Activated CD4-positive, alpha-beta T cell treated with anti-CD3 and anti-CD28 coated beads for 24 hours (primary cell): Measurements from ENCODE around the gene IL2RA.
A peak's percentile ranks its signal among the peaks of the same experiment; 100 is the strongest.

ENCODE experiments used
- DNase-seq, 2 donors: peaks; one replicate each; pipeline ENCODE4 v3.0.0-alpha.2; 2020; ENCODE audit warnings: low read depth in 2 of 2

The IL2RA gene

DNA sequence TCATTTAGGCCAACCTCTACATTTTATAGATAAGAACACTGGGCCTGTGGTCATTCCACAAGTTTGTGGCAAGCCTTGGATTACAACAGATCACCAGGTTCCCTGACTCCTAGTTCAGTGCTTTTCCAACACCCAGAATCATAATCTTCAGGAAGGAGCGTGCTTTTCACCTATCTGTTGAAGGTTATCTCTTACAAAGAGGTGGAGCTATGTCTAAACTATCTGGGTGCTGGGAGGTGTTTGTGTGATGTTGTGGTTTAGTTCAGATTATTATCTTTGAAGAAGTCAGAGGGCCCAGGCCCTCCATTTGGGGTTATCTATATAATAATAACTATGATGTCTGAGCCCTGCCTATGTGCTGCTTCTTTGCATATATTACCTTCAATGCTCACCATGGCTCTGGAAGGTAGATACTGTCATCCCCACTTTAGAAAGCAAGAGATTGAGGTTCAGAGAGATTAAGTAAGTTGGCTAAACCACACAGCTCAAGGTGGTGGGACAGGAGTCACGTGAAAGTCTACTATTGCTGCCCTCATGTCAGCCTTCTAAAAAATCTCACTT lies 24.0 kb downstream of the IL2RA start:
- no peak for DNase-seq

DNA sequence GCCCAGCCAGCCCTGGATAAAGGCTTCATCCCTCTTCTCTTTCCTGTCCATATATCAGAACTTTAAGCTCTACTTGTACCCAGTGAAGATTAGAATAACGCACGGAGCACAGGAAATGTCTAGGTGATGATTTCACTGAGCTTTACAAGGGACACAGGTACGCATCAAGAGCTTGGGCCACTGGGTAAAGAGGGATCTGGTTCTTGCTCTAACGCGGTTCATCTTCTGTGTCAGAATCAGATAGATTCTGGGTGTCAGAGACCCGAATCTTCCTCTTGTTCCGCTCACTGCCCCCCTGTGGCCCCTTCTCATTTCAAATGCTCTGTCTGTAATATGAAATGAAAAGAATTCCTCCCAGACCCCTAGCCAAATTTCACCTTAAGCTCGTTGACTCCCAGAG lies 24.7 kb downstream of the IL2RA start:
- no peak for DNase-seq

DNA sequence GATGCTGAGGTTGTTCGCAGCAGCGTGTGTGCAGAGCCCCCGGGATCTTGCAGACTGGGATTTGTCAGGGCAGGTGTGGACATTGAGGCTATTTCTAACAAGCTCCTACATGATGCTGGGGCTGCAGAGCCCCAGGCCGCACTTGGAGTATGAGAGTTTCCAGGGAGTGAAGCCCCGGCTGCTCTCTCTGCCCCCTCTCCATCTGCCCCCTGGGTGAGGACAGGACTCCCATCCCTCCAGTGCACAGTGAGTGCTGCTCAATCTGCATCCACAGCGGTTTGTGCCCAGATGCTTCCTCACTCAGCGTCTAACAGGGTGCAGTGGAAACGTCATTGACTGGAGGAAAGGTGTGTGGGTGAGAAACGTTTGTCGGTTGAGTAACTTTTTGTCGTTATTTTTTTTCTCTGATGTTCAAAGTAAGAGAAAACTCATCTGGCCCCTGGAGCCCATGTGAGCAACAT lies 25.3 kb downstream of the IL2RA start:
- no peak for DNase-seq

DNA sequence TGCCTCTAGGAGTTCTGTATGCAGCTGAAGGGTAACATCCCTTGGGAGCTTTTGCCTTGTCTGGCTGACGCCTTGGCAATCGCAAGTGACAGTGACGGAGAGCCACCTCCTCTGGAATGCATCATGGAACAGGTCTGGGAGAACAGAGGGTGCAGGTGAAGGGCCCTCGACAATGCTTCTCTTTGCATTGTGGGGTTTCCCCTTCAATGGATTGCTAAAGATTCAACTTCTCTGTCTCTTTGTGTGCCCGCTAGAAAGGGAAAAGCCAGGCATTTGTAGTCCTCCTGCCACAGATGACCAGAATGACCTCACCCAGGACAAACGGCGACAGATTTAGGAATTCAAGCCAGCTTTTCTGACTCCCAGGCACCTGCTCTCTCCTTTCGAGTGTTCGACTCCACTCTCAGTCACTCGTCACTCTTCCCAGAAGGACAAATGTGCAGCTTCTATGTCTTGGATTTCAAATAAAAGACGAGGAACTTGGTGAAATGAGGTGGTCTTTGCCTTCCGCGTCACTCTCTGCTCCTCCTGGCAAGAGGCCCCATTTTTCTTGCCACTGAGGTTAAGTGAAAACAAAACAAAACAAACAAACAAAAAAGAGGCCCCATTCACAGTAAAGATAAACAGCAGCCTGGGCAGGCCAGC lies 26.1 kb downstream of the IL2RA start:
- DNase-seq = no peak

DNA sequence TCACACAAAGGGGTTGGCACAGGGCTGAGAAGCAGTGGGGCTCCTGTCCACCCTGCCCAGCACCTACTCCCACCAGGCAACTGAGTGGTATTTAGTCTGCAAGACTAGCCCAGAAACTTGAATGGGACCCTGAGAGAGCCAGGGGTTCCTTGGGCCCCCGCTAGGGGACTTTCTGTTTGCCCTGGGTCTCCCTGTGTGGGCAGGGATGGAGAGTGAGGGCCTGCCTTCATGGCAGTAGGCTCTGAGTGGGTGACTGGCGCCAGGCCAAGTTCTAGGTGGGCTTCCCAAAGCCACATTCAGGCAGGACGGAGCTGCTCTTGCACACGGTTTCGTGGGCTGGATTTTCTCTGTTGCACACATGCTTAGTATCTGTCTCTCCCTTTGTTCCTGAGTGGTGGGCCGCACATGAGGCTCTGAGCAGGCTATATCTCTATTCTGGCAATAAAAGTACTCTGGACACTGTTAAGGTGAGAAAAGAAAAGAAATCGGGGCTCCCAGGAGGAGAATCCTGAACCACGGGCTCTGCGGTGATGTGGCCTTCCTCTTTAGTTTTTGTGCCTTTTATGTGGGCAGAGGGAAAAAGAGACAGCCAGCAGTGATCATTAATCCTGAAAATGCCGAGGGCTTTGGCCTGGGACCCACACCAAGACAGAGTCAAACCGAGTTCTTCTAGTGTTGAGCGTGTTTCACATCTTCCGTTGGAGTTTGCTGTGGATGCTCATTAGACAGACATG lies 26.9 kb downstream of the IL2RA start:
- no peak for DNase-seq

DNA sequence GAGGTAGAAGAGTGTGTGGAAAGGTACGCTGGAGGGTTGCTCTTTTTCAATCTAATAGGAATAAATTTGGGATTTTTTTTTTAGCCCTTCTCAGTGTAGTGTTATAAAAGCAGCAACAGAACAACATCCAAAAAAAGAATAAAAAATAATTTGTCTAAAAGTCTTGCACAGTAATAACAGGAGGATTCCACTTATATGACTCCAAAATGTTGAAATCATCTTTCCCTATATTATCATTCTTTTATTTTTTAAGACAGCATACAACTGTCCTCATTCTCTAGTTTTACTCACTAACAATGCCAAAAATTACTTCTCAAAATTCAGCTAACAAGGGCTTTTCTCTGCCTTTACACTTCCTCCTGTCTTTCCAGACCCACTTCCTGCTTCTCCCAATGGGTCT lies 27.8 kb downstream of the IL2RA start:
- DNase-seq = no peak

DNA sequence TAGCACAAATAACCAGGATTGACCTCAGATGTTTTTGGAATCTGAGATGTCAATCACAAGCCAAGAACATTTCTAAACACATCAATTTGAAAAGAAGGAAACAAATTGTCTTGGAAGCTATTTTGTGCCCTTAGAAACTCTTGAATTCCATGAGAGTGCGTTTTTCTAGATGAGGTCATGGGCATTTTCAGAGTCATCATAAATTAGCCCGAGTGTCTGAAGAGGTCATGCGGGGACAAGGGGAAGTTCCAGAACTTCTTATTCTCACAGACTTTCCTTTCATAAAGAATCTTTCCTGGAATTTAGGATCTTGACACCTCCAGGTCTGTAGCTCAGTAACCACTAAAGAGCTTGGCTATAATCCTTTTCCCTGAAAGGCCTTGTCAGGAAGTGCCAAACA lies 28.2 kb downstream of the IL2RA start:
- no peak for DNase-seq

DNA sequence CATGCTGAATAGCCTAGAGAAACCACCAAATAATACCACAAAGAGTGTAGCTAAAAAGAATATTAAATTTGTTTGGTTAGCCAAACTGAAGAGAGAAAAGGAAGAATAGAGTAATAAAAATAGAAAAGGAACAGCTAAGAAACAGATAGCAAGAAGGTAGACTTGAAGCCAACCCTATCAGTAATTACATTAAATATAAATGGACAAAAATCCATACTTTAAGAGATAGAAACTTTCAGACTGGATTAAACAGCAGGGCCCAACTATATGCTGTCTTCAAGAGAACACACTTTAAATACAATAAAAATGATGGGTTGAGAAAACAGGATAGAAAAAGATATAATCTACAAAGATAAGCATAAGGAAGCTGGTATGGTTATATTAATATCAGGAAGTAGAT lies 31.2 kb downstream of the IL2RA start:
- no peak for DNase-seq

DNA sequence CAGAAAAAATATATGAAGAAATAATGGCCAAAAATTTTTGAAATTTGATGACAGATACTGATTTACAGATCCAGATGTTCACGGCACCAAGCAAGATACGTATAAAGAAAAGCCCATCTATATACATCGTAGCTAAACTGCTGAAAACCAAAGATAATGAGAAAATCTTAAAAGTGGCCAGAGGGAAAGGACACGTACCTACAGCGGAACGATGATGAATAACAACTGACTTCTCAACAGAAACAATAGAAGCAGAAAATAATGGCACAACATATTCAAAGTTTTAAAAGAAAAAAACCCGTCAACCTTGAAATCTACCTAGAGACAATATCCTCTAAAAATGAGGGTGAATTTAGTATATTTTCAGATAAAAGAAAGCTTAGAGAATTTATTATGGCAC lies 31.9 kb downstream of the IL2RA start:
- no peak for DNase-seq

DNA sequence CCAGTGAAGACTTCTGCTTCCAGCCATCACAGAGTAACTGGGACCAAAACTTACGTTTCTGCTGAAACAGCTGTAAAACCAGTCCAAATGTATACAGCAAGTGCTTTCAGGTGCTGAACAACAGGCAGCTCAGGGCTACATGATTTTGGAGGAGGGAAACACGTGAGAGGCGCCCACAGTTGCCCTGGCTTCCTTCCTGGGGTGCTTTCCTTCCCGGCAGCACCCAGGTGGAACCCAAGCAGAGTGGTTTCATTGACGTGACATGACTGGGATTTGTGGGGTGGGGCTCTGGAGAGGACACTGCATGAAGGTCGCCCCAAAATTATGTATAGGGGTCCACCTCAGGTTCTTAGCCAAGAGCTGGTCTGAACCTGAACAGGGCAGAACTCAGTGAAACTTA lies 34.2 kb downstream of the IL2RA start:
- DNase-seq = no peak

DNA sequence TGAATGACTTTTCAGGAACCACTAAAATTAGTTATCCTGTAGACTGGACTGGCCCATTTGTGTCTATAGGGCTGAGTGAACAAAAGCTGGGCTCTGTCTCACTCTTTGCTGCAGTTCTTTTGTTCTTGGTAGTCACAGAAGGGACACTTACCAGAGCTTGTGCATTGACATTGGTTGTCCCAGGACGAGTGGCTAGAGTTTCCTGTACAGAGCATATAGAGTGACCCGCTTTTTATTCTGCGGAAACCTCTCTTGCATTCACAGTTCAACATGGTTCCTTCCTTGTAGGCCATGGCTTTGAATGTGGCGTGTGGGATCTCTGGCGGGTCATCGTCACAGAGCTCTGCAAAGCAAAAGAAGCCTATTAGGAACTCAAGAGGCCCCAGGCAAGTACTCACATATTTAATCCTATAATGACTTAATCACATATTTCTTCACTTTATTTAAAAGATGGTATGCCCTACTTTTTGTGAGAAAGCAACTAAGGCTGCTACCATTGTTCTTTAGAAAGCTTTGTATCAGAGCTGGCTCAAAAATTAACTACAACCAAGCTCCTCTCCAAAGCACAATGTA lies 36.4 kb downstream of the IL2RA start:
- no peak for DNase-seq

DNA sequence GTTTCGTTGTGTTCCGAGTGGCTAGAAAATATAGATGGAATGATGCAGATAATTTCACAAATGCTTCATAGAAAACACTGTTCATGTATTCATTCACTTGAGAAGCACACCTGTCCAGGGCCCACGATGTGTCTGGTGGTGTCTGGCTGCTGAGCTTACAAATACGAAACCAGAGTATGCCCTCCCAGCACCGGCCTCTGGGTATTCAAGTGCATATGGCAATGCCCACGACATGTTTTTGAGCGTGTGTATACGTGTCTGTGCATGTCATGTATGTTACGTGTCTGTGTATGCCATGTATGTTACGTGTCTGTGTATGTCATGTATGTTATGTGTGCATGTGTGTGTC lies 37.9 kb downstream of the IL2RA start:
- no peak for DNase-seq

DNA sequence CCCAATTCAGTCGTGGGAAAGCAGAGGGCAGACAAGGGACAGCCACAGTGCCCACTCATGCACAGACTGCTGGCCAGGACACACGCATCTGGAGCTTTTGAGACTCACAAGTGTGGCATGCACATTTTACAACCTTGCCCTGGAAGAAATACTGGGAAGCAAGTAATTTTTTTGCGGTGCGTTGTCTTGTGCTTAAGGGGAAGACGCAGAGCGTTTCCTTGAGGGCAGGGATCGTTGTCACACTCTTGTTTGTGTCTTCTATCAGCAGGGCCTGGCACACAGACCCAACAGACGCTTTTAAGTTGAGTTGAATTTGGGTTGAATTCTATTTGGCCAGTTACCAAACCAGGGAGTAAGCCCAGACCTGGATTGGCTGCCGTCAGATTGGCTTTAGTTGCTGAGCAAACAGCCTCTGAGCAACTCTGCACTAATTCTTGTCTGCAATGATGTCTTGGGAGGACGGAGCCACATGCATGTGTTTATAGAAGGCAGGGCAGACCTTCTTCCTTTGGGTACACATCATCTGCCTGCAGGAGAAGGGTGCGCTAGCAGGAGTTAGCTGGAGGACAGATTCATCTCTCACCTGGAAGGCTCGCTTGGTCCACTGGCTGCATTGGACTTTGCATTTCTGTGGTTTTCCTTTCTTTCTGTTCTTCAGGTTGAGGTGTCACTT lies 38.4 kb downstream of the IL2RA start:
- no peak for DNase-seq

DNA sequence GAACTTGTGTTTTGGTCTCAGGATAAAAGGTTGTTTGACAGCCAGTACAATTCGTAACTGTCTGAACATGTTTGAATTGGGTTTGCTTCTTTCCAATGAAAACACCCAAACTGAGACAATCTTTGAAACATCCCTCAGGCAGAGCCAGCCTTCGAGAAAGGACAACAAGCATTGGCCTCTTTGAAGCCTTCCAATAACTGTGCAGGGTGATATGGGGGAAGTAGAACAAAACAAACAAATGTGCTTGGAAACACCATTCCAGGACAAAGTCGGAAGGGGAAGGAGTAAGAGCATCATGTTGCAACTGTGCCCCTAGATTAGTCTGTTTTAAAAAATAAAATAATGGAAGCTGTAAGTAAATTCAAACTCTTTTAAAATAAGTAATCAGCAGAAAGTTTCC lies 39.5 kb downstream of the IL2RA start:
- no peak for DNase-seq

DNA sequence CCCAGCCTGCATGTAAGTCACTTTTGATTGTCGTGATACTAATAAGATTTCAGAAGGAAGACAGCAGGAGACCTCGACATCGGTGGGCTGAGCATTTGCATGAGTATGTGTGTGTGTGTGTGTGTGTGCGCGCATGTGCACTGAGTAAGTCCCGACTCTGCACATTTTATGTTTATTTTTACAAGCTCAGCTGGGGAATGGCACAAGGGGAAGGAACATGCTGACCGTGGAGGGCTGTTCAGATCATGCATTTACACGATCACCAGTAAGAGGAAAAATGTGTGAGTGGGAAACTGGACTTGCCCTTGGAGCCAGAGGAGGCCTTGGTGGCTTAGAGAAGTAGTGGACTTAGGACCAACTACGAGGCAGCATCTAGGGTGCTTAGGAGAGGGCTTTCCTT lies 41.3 kb downstream of the IL2RA start:
- no peak for DNase-seq

DNA sequence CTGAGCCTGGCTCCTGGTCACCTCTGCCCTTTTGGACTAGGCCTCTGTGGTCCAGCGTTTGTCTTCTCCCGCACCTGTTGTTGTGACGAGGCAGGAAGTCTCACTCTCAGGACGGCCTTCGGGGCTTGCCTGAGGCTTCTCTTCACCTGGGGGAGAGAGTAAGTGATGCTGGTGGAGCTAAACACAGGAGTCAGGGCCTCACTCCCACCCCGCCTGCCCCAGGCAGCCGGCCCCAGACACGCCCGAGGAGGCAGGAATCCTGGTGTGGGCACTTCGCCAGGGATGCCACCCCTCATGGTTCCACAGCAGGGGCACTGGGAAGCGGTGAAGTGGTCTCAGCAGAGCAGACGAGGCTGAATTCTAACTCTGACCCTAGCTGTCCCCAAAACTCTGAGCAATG lies 42.4 kb downstream of the IL2RA start:
- no peak for DNase-seq

DNA sequence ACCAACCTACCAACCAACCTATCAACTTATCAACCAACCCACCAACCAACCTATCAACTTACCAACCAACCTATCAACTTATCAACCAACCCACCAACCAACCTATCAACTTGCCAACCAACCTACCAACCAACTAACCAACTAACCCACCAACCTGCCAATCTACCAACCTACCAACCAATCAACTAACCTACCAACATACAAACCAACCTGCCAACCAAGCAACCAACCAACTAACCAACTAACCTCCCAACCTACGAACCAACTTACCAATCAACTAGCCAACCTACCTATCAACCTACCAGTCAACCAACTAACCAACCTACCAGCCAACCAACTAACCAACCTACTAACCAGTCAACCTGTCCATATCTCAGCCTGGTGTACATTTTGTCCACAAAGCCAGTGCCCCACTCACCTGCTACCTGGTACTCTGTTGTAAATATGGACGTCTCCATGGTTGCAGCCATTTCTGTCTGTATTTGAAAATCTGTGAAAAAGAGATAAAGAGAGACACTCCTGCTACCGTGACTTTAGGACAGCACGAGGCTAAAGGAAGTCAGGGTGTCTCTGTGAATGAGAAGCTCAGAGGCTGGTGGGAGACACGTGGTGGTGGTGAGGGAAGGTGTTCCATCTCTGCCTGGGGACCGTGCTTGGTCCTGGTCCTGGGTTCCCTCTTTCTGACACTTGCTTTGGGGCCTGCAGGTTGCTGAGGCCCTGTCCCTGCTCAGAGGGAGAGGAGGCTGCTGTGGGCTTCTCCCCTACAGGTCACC lies 43.0 kb downstream of the IL2RA start:
- DNase-seq = no peak

DNA sequence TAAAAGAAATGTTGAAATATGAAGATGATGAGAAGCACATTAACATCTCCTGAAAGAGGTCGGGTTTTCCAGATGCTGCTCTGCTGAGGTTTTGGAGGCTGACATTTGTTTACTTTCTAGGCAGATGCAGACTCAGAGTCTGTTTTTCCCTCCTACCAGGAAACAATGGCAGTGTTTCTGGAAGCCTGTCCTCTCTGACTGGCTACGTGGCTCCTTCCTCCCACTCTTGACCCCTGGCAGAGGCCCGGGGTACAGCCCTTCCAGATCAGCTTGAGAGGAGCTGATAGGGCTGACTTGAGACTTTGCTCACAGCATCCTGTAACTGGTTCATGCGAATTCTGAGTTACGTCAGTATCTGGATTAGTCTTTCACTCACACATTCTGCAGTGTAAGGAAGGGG lies 43.7 kb downstream of the IL2RA start:
- DNase-seq = no peak

DNA sequence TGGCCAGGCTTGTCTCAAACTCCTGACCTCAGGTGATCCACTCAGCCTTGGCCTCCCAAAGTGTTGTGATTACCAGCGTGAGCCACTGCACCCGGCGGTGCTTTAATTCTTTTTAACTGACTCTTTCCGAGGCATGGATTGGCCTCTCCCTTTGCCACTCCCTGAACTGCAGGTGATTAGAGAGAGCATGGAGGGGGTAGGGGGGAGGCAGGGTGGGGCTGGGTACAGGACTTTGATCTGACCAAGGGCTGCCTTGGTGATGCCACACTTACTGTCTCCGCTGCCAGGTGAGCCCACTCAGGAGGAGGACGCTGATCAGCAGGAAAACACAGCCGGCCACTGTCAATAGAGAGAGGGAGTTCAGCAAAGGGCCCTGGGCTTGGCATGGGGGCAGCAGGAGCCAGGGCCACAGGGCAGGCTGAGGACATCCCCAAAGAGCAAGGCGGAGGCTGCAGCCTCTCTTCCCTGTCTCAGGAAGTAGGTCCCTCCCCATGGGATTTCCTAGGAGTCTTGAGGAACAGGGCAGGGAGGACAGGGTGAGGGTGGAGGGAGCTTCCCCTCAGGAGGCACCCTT lies 44.3 kb downstream of the IL2RA start:
- no peak for DNase-seq

DNA sequence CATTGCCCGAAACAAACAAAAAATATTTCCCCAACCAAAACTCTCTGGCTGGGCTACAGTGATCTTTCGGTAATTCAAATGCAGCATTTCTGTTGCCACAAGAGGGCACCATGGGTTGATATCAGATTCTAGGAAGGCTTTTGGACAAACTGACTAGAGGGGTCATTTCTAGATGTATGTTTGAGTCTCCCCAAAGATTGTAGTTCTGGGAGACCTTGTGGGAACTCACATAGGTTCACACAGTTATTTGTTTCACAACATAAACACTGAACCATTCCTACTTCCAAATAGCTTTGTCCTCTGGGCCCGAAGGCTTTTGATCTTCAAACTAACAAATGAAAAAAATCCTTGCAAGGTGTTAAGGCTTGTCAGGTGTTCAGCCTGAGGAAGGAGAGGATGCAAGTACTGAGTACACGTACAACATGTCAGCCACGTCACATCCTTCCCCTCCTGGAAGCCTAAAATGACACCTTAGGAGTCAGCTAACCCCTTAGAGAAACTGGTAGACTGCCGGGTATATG lies 47.9 kb downstream of the IL2RA start:
- peak in 1 of 2 donors; percentile 33 for DNase-seq
